Activated CD4-positive, alpha-beta T cell treated with anti-CD3 and anti-CD28 coated beads, Interleukin-2, amount 50 U/mL, for 1 hour (primary cell): ENCODE data around the gene ARMH3.

Experiments used
- DNase-seq: peaks from one replicate; pipeline ENCODE4 v3.0.0-alpha.2; 2020

Gene ARMH3

DNA sequence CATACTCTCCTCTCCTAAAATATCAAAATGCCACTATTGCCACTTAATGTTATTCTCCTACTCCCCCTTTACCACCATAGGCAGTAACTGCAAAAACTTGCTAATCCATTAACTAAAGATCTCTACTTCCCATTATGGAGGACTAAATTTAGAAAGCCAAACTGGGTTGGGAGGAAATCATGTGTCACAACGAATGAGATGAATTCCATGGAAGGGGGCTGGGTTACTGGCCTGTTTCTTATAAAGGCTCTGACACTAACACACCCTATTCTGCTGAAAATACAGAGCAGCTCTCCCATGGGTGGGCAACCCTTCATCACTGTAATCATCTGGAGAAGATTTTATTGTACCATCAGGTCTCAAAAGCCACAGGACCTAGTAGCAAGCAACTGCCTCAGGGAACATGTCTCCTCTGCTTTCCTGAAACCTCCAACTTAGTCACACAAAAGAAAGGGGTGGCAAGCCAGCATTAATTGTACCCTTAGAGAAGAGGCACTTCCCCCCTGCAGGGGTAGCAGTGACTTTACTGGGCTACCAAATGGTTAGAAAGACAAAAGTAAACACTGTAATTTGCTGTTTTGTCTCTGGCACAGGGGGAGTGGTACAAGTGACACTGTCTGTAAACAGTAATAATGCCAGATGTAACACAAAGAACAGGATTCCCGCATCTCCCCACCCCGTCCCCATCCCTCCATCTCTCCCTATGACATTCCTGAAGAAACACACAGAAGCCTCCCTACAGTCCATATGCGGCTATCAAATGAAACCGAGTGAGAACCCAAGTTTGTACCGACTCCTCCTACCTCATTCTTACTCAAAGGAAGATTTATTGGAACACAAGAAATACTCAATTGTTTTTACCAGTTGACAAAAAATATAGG is 81.6 kb downstream of the ARMH3 start:
- no peak for DNase-seq

DNA sequence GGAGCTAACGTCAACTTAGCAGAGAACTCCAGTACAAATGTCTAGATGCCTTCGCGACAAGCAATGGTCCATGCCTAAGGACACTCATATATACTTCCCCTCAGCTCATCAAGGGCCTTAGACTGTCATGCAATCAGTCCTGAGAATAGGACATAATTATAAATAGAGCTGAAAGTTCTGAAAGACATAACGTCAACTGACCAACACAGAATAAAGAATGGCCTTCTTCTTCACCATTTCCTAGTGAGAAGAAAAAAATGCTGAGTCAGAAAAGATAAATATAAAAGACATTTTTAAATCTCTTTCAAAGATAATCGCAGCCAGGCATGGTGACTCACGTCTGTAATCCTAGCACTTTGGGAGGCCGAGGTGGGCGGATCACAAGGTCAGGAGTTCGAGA is 83.2 kb downstream of the ARMH3 start:
- DNase-seq = no peak

GRCh38 chr10:101969412-101969922 is 86.5 kb downstream of the ARMH3 start:
- DNase-seq = no peak

DNA sequence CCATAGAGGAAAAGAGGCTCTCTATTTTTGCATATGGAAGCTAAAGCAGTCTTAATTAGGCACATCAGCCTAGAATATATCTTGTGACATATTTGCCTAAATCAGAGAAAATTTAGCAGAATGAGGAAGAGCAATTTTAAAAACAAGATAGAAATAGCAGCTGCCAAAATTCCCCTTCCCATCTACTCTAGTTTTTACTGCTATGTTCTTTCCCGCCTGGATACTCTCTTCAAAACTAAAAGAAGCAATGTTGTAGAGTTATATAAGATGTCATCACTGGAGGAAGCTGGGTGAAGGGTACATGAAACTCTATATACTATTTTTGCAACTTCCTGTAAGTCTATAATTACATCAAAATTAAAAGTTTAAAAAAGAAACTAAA is 87.0 kb downstream of the ARMH3 start:
- no peak for DNase-seq

GRCh38 chr10:101968286-101968939 is 87.6 kb downstream of the ARMH3 start:
- no peak for DNase-seq

DNA sequence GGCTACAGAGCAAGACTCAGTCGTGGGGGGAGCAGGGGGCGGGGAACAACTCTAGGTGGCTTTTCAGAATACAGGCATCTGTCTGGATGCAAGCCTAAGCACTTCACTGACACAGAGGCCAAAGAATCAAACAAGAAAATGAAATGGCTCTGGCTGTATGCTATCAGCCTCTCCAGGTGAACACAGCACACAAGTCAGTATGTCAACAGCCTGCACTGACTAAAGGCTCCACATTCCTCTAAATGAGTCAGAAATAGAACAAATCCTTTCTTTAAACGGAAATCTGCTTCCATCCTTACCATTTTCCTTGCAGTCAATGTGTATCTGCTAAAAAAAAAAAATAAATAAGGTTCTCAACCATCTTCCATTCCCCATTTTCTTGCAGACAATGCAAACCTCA is 88.3 kb downstream of the ARMH3 start:
- DNase-seq = no peak

- DNase-seq = no peak
These were observed 88.9 kb downstream of the ARMH3 start for GRCh38 chr10:101967119-101967518.

DNA sequence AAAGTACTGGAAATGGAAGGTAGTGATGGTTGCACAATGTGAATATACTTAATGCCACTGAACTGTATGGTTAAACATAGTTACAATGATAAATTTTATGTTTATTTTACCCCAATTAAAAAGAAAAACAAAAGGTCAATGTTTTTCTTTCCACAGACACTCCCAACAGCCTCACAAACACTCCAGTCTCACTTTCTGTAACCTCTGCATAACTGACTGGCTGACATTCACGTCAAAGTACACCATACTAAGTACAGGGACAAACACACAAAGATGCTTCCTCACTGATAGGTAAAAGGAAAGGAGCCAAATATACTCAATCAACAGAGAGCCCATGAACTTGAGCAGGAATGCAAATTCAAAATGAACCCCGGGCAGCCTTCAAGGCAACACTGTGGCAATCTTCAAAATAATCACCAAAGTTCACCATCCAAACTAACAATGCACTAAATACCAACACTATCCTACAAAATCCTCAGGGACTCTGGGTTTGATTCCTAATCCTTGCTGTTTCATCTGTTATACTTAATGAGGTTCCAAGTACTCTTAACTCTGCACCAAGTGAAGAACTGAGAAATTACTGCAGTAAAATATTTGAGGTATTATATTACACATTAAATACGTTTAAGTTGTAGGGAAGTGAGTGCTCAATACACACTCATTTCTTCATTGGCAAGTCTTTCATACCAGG is 90.8 kb downstream of the ARMH3 start:
- no peak for DNase-seq

DNA sequence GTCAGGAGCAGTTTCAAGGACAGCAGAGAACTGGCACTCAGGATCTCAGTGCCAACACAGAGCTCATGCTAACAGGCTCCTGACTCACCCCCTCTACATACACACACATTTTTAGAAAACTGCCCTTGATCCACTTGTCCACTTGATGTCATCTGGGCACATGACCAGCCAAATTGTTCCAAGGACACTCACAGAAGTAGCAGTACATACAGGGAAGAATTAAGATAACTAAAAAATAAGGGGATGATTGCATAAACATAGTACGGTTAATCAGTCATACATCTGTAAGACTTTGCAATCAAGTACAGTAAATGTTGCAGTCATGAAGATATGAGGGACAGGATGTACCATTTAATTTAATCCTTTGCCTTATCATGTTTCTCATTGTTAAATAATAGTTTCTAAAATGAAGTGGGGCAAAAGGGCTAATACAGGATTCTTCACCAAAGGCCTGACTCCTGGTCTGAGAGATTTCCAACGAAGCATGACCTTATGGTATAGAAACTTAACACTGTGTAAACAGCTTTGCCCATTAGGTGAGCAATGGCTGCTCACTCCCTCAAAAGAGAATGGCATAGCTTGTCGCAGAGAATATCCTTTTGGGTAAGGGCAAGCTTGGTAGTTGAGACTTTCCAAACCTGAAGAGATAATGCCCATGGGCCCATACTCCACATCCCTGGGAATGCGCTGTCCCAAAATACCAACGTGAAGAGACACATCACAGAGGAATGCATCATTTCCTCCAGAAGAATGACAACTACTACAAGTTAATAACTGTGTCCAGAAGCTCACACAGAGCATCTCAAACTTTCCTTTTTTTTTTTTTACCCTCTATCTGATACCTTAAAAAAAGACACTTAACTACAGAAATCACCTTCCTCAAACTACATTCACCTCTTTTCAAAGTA is 94.1 kb downstream of the ARMH3 start:
- no peak for DNase-seq

GRCh38 chr10:101960879-101961395 is 95.0 kb downstream of the ARMH3 start:
- no peak for DNase-seq

- no peak for DNase-seq
These were observed 96.5 kb downstream of the ARMH3 start for GRCh38 chr10:101959346-101959916.

- no peak for DNase-seq
These were observed 97.3 kb downstream of the ARMH3 start for GRCh38 chr10:101958691-101959090.

DNA sequence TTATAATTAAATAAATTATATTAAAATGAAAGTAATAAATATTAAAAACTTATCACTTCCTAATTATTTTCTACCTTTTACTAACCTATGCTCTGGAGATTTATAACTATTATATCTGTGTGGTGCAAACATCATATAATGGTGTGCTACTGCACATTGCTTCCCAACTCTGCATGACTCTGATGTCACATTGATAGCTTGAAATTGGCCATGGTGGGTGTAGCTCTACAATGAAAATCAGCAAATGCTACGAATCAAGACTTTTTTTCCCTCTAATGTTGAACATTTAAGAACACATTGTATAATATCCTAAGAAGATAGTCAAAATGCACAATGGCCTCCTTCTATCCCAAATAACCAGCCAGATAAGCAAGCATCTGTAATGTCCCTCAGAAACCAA is 99.1 kb downstream of the ARMH3 start:
- no peak for DNase-seq

GRCh38 chr10:101956117-101956516 is 99.9 kb downstream of the ARMH3 start:
- no peak for DNase-seq

DNA sequence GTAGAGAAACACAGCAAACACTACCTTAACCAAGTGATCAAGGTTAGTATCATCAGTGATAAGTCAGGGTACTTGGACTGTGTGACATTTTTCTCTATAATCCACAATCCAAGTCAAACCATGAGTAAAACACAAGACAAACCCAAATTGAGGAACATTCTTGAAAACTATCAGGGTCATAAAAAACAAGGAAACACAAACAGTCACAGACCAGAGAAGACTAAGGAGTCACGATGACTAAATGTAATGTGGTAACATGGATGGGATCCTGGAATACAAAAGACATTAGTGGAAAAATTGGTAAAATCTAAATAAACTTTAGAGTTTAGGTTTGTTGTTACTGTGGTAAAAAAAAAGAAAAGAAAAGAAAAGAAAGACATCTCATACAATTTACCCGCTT is 103.8 kb downstream of the ARMH3 start:
- DNase-seq = no peak

DNA sequence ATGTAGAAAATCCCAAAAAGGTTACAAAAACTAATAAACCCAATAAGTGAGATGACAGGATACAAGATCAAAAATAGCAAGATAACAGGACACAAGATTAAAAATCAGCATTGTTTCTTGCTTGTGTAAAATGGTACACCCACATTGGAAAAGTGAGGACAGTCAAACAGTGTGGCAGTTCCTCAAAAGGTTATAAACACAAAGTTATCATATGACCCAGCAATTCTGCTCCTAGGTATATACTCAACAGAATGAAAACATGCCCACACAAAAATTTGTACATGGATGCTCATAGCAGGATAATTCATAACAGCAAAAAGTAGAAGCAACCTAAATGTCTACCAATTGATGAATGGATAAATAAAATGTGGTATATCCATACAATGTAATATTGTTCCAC is 105.8 kb downstream of the ARMH3 start:
- no peak for DNase-seq

GRCh38 chr10:101941871-101942270 is 114.1 kb downstream of the ARMH3 start:
- DNase-seq = no peak

- no peak for DNase-seq
These were observed 115.1 kb downstream of the ARMH3 start for GRCh38 chr10:101940916-101941315.

DNA sequence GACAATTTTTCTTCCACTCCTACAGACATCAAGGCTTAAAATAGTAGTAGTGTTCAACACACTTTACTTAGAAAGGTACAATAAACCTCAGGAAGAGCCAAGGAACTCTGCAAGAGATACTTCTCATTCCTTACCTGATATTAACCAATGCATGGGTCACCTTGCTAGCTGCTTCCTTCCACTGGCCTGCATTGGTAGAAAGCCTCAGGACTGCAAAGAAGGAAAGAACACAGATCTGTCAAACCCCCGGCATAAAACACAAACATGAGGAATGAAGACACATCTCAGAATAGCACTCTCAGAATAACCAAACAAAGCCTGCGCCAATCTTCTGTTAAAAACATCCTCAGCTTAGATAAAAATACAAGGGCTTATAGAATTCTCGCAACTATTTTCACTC is 116.2 kb downstream of the ARMH3 start:
- DNase-seq = no peak

- DNase-seq = no peak
These were observed 116.8 kb downstream of the ARMH3 start for GRCh38 chr10:101939008-101939648.

DNA sequence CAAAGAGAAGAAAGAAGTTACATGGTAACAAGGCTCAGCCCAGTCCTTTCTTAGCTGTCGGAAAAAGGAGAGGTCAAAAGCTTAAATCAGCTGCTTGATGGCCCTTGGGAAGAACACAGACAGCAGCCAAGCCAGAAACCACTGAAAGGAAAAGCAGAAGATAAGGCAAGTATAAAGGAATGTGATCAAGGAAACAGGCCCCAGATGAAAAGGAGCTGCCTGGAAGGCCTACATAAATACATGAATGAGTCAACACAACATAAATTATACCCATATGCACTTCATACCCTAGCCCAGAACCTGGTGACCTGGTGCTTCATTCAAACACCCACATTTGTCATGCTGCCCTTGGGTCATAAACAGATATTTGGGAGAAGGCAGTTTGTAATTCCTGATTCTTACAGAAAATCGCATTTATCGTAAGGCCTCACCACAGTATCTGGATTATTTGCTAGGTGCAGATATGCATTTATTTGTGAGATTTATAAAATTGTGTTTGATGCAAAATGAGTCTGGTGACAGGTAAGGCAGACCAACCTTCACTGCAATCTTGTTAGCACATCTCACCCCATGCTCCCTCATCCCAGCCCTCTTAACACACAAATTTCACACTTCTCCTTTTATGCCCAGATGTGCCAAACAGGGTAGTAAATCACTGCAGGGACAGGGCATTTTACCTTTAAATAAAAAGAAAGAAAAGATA is 117.5 kb downstream of the ARMH3 start:
- no peak for DNase-seq
